DMS153 treated with DMSO at 0.1 percent for 48 hours (cell line): ENCODE measurements around the gene MDN1.
"Not testable (repeated sequence)": the region's sequence is repeated elsewhere in the genome, so short reads cannot be mapped to it uniquely, and the experiment has no call there.

Experiments
- DNase-seq: peaks from one replicate; lab custom pipeline; 2025; ENCODE audit not compliant: unreplicated experiment; lab: John Stamatoyannopoulos, UW

MDN1 gene

DNA sequence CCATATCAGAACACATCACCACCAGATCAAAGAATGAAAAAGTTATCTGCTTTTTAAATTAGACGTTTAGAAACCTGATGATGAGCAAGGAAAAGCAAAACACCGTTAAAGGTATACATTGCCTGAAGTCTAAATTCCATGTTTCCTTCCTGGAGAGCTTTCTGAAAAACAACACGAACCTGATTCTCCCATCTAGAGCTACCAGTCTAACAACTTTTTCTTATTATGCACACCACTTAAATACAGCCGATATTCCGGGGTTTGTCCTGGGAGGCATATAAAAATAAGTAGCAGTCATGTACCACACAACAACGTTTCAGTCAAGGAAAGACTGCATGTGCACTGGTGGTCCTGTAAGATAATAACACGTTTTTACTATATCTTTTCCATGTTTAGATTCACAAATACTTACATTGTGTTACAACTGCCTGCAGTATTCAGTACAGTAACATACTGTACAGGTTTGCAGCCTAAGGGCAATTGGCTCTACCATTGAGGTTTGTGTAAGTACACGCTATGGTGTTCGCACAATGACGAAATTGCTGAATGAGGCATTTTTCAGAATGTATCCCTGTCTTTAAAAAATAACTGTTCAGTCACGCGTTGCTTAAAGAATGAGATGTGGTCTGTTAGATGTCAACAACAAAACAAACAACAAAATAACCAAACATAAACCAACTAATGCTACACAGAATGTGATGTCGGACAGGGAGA, 162.0 kb downstream of the MDN1 start:
- no peak for DNase-seq

GRCh38 chr6:89655122-89655521, 164.5 kb downstream of the MDN1 start:
- DNase-seq: no peak

GRCh38 chr6:89650579-89650978, 169.0 kb downstream of the MDN1 start:
- DNase-seq: no peak

DNA sequence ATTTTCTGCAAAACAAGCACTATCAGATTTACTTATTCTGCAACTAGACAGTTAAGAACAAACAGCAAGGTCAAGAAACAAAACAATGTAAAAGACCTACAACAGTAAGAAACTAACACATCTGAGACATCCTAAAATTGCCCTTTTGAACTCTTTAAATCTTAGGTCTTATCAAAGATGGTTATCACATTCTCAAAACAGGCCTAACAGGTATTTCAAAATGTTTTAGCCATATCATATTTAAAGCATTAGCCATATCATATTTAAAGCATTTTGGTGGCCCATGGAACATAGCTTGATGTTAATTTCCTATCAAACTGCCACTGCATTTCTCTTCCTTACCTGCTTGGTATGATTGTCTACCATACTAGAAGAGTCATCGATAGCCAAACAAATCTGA, 169.9 kb downstream of the MDN1 start:
- DNase-seq: no peak

DNA sequence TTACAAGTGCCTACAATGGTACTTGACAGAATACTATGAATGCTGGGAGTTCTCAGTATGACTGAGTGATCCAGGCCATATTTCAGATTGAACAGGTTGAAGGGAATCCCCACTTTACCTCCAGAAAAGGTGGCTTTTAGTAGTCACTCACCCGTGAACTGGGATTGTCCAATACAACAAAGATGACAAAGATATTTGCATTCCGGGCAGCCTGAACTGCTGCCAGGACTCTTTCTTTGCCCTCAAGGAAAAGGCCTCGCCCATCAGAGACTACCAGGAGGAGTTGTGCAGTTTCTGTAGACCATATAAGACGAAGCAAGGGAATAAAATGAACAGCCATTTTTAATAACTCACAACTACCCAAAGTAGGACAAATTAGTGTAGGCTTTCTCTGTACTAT, 174.7 kb downstream of the MDN1 start:
- DNase-seq: no peak

DNA sequence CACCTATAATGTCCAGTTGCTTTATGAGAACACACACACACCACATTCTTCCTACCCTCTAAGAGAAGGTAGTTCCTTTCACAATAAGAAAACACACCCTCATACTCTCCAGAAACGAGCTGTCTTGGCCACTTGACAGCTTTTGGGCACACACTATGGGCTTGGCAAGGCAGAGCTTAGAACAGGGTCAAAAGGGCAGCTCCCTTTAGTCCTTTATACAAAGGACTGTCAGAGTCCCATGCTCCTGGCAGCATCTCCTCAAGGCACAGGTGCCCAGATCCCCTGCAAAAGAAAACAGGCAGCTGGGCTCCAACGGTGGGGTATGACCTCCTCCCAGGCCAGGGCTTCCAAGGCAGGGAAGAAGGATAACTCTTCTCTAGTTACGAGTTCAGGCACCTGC, 176.2 kb downstream of the MDN1 start:
- no peak for DNase-seq

DNA sequence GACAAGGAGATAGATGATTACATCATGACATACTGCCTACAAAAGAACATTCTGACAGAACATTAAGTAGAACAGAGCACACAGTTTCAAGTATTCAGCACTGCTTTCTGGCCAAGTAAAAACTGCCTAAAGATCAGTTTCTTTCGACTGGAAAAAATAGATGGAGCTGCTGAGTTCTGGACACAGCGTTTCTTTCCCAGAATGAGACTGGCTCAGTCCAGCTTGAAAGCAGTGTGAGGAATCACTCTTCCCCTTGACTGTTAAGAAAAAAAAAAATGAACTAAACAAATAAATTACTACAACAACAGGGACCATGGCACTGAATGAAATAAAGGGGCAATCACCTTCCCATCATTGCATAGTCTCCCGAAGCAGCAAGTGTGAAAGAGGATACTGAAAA, 176.6 kb downstream of the MDN1 start:
- no peak for DNase-seq

- DNase-seq: not testable (repeated sequence)
These were observed 178.0 kb downstream of the MDN1 start for GRCh38 chr6:89641581-89641980.

GRCh38 chr6:89640804-89641203, 178.8 kb downstream of the MDN1 start:
- no peak for DNase-seq

DNA sequence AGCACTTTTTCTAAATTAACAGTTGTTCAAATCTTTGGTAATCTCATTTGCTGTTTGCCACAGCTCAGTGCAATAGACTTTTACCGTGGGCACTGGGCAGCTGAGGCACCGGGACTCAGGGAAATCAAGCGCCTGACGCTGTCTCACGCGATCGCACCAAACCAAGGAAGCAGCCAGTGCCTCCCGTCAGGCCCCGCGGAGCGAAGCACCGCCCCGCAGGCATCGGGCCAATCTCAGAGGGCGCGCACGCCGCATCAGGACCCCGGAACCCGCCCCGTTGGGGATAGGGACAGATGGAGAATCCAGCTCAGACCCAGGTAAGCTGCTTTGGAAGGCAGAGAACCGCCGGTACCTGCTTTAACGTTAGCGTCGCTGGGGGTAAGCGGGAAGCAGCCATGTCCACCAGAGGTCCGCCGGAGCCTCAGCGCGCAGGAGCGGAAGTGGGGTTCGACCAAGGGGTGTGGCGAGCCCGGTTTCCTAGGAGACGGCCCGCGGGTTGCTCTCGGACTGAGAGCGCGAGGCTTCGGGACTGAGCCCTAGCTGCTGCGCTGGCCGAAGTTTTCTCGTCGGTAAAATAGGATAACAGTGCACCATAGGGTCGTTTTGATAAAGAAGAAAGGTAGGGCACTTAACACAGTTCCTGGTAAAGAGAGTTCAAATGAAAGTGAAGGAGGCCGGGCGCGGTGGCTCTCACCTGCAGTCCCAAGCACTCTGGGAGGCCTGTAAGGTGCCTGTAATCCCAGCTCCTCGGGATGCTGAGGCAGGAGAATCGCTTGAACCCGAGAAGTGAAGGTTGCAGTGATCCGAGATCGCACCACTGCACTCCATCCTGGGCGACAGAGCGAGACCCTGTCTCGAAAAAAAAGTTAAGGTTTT, 181.0 kb downstream of the MDN1 start, which contains the start of gene LYRM2:
Gene LYRM2 (minus strand): TSS at position 428 of the 876 bp plus-strand sequence. CDS start 31 bp downstream, at position 397.
- peak; percentile 98 for DNase-seq

GRCh38 chr6:89637960-89638319, 181.7 kb downstream of the MDN1 start:
- DNase-seq: no peak

DNA sequence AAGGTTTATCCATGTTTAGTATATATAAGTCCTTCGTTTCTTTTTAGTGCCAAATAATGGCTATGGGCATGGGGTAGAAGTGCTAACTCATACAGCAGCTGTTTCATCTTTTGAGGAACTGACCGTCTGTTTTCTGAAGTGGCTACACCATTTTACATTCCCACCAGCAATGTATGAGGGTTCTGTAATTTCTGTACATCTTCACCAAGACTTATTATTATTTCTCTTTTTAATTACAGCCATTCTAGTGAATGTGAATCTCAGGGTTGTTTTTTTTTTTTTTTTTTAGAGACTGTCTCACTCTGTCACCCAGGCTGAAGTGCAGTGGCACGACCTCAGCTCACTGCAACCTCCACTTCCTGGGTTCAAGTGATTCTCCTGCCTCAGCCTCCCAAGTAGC, 183.2 kb downstream of the MDN1 start:
- DNase-seq: not testable (repeated sequence)

DNA sequence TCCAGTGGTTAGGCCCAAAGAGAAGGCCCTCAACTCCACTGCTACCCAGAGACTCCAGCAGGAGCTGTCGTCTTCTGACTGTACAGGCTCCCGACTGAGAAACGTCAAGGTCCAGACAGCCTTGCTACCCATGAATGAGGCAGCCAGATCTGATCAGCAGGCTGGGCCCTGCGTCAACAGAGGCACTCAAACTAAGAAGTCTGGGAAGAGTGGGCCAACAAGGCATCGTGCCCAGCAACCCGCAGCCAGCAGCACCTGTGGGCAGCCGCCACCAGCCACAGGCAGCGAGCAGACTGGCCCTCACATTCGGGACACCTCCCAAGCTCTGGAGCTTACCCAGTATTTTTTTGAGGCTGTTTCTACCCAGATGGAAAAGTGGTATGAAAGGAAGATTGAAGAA, 189.1 kb downstream of the MDN1 start:
- no peak for DNase-seq

- no peak for DNase-seq
These were observed 195.8 kb downstream of the MDN1 start for GRCh38 chr6:89623749-89624148.

GRCh38 chr6:89619567-89619966, 200.0 kb downstream of the MDN1 start:
- no peak for DNase-seq

DNA sequence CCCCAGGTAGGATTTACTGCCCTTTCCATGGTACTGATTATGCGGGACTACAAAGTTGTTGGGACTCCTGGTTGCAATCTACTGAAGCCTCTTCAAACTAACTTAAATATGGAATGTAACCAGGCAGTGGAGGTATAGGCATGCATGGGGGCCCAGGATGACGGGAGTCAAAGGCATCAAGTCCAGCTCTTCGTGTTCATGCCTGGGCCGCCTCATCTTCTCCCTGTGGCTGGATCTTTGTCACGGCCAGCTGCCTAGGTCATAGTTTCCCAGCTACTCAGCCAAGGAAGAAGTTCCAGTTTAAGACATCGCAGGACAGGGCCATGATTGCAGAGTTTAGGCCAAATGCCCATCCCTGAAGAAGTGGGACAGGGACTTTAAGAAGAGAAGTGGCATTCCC, 201.6 kb downstream of the MDN1 start:
- DNase-seq: no peak

DNA sequence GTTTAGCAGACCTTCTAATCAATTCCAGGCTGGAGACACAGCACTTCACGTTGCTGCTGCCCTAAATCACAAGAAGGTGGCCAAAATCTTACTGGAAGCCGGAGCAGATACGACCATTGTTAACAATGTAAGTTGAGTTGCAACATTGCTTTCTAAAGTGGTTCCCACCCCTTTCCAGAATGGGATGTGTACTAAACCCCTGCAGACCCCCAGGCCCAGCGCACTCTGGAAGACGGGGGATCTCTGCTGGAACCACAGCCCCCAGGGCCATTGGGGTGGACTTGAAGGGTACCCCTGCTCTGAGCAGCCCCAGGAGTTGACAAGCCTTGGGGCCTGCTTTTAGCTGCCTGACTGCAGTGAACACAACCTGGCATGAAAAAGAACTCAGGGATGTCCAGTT, 203.1 kb downstream of the MDN1 start:
- no peak for DNase-seq

- DNase-seq: no peak
These were observed 203.7 kb downstream of the MDN1 start for GRCh38 chr6:89615882-89616281.

- DNase-seq: no peak
These were observed 205.8 kb downstream of the MDN1 start for GRCh38 chr6:89613790-89614189.

DNA sequence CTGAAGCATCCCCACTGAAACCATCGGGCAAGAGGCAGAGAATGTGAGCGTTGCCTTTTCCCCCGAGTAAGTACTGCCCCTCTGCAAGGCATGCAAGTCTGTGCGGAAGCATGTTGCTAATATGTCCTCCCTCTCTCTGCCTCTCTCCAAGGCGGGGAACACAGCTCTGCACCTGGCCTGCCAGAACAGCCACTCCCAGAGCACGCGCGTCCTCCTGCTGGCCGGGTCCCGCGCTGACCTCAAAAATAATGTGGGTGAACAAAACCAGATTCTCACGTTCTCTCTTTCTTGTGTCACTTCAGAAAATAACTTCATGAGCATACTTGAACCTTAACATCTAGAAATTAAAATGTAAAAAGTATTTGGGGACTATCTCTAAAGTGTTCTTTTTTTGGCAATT, 207.5 kb downstream of the MDN1 start:
- no peak for DNase-seq

DNA sequence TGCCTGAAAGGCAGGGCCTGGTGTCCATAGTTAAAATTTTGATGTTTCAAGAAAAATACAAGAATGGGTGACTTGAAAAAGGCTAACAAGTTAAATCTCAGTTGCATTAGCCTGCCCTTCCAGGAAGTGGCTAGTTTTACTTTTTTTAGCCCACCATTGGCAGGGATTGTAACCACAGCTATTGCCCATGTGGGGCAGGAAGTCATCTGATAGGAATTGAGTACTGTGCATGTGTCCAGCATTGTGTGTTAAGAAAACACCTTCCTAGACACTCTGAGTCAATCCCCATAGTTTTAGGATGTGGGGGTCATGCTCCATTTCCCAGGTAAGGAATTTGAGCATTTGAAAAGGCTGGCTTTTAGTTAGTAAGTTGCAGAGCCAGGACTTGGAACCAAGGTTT, 207.9 kb downstream of the MDN1 start:
- DNase-seq: no peak

DNA sequence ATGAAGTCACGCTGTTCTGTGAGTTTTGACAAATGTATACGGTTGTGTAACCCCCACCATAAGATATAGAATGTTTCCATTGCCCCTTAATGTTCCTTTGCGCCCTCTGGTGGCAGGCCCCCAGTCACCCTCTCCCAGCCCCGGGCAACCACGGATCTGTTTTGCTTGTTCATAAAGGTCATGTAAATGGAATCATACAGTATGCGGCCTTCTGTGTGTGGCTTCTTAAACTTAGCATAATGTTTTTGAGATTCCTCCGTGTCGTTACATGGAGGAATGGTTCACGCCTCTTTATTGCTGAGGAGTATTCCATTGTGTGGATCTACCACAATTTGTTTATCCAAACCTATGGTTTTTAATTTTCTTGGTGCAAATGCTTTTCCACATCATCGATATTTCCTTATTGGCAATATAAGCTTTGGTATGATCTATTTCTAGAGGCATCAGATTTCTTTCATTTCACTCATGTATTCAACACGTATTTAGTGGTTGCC, 209.4 kb downstream of the MDN1 start:
- DNase-seq: peak; percentile 27
